ENCODE measurements around the gene RNF152.
A peak's percentile ranks its signal among the peaks of the same experiment; 100 is the strongest.

DNA sequence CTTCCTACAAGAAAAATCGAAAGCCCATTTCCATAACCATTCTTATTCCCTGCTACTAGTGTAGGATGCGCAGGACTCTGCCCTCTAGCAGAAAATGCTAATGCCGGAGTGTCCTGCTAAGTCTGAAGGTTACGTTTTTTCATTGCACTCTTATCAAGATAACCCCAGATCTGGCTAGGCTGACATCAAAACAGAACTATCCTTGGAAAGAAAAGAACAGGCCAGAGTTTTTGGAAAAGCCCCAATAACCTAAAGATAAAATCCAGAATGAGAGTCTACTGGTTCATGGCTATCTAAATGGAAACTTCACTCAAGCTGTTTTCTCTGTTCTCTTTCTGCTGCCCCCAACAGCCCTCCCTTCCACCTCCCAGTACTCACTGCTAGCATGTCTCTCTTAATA lies 913 bp downstream of the RNF152 start:
- TF ChIP-seq, protein P1, sequence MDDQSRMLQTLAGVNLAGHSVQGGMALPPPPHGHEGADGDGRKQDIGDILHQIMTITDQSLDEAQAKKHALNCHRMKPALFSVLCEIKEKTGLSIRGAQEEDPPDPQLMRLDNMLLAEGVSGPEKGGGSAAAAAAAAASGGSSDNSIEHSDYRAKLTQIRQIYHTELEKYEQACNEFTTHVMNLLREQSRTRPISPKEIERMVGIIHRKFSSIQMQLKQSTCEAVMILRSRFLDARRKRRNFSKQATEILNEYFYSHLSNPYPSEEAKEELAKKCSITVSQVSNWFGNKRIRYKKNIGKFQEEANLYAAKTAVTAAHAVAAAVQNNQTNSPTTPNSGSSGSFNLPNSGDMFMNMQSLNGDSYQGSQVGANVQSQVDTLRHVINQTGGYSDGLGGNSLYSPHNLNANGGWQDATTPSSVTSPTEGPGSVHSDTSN (IDR thresholded peaks at IDR 0.05), result no peak
- TF ChIP-seq RAD21 (IDR thresholded peaks at IDR 0.05; ENCODE audit: low read length) (no peak; the same call in 1 of the 2 replicates), MXI1 (IDR thresholded peaks at IDR 0.05; ENCODE audit: low read depth, low read length) (no peak), TCF12 (IDR thresholded peaks at IDR 0.05) (peak; percentile 27; the same call in 1 of the 2 replicates), FOSL2 (IDR thresholded peaks at IDR 0.05; ENCODE audit: borderline replicate concordance, low read depth) (no peak), CHD2 (IDR thresholded peaks at IDR 0.05; ENCODE audit: low read length, partially characterized antibody) (peak; percentile 12)
- TF ChIP-seq, protein P2, sequence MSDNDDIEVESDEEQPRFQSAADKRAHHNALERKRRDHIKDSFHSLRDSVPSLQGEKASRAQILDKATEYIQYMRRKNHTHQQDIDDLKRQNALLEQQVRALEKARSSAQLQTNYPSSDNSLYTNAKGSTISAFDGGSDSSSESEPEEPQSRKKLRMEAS (IDR thresholded peaks at IDR 0.05; ENCODE audit: low read depth), result no peak
- TF ChIP-seq, protein P3, sequence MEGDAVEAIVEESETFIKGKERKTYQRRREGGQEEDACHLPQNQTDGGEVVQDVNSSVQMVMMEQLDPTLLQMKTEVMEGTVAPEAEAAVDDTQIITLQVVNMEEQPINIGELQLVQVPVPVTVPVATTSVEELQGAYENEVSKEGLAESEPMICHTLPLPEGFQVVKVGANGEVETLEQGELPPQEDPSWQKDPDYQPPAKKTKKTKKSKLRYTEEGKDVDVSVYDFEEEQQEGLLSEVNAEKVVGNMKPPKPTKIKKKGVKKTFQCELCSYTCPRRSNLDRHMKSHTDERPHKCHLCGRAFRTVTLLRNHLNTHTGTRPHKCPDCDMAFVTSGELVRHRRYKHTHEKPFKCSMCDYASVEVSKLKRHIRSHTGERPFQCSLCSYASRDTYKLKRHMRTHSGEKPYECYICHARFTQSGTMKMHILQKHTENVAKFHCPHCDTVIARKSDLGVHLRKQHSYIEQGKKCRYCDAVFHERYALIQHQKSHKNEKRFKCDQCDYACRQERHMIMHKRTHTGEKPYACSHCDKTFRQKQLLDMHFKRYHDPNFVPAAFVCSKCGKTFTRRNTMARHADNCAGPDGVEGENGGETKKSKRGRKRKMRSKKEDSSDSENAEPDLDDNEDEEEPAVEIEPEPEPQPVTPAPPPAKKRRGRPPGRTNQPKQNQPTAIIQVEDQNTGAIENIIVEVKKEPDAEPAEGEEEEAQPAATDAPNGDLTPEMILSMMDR (IDR thresholded peaks at IDR 0.05), result 0 out of 2 replicates have a peak, but pooled peaks have one; percentile 21
